HEK293 (cell line): ENCODE measurements around the gene TKT.

Source experiments
- CTCF ChIA-PET: fragments of 350-600 bp; formaldehyde crosslinking; extraction: SDS; loops from one replicate; lab custom pipeline; 2021; ENCODE audit warnings: antibody characterized with exemption; lab: Yijun Ruan, JAX
- POLR2A ChIA-PET: fragments of 300-600 bp; formaldehyde crosslinking; extraction: SDS; loops from one replicate; lab custom pipeline; 2020; ENCODE audit warnings: antibody characterized with exemption, inconsistent platforms; lab: Yijun Ruan, JAX
- H3K27ac ChIP-seq: fragments of 200-500 bp; sonication (Bioruptor generic); 2 replicates; pipeline ENCODE4 v1.5.1; 2014; ENCODE audit warnings: low read depth, low read length, control low read depth, inconsistent platforms; ENCODE audit errors: extremely low read depth
- H3K36me3 ChIP-seq, 2 experiments: fragments of 200-500 bp in 1 of 2; sonication (Bioruptor generic) in 1 of 2; 1 replicate in 1 of 2; 2 replicates in 1 of 2; pipeline ENCODE4 v1.5.1; 2014 to 2017; ENCODE audit warnings: inconsistent platforms in 2 of 2, low read length in 2 of 2; ENCODE audit not compliant: control insufficient read depth in 2 of 2, insufficient read depth in 1 of 2
- H3K4me1 ChIP-seq: fragments of 200-500 bp; sonication (Bioruptor generic); 2 replicates; pipeline ENCODE4 v1.5.1; 2014; ENCODE audit warnings: mild to moderate bottlenecking, low read length, inconsistent platforms; ENCODE audit not compliant: control insufficient read depth, insufficient read depth
- H3K4me3 ChIP-seq: 2 replicates; pipeline ENCODE4 v1.5.1; 2011; ENCODE audit warnings: low read depth, mild to moderate bottlenecking, control low read depth, low read length, moderate library complexity
- H3K9me3 ChIP-seq: fragments of 200-500 bp; sonication (Bioruptor generic); 2 replicates; pipeline ENCODE4 v1.5.1; 2014; ENCODE audit warnings: low read depth, low read length, inconsistent platforms; ENCODE audit not compliant: control insufficient read depth, insufficient read depth
- REPIN1 ChIP-seq: fragments of 450-650 bp; formaldehyde crosslinking; IDR thresholded peaks from 2 replicates; pipeline ENCODE4 v1.5.1; 2017; ENCODE audit warnings: missing biosample characterization, missing genetic modification characterization, low read depth
- ZNF501 ChIP-seq: fragments of 450-650 bp; formaldehyde crosslinking; IDR thresholded peaks from 2 replicates; pipeline ENCODE4 v1.5.1; 2016; ENCODE audit warnings: missing biosample characterization, missing genetic modification characterization
- ZNF530 ChIP-seq: fragments of 450-650 bp; formaldehyde crosslinking; IDR thresholded peaks from 2 replicates; pipeline ENCODE4 v1.5.1; 2016; ENCODE audit warnings: low read depth, missing biosample characterization, missing genetic modification characterization
- ZNF544 ChIP-seq: fragments of 450-650 bp; formaldehyde crosslinking; IDR thresholded peaks from 2 replicates; pipeline ENCODE4 v1.5.0; 2017; ENCODE audit warnings: missing biosample characterization, missing genetic modification characterization
- ZNF600 ChIP-seq: fragments of 450-650 bp; formaldehyde crosslinking; IDR thresholded peaks from 2 replicates; pipeline ENCODE4 v1.5.1; 2016; ENCODE audit warnings: missing biosample characterization, missing genetic modification characterization
- ZNF670 ChIP-seq: fragments of 450-650 bp; formaldehyde crosslinking; IDR thresholded peaks from 2 replicates; pipeline ENCODE4 v1.5.1; 2016; ENCODE audit warnings: missing biosample characterization, missing genetic modification characterization, low read depth
- TF ChIP-seq, protein P1 (sequence below): fragments of 450-650 bp; formaldehyde crosslinking; IDR thresholded peaks from 2 replicates; pipeline ENCODE4 v1.5.1; 2016; ENCODE audit warnings: missing biosample characterization, missing genetic modification characterization, borderline replicate concordance
- TF ChIP-seq, protein P2 (sequence below): fragments of 450-650 bp; formaldehyde crosslinking; IDR thresholded peaks from 2 replicates; pipeline ENCODE4 v1.5.1; 2016; ENCODE audit warnings: missing biosample characterization, missing genetic modification characterization
- TF ChIP-seq, protein P3 (sequence below): fragments of 450-650 bp; formaldehyde crosslinking; IDR thresholded peaks from 2 replicates; pipeline ENCODE4 v1.5.1; 2016; ENCODE audit warnings: missing biosample characterization, missing genetic modification characterization
- TF ChIP-seq, protein P4 (sequence below): sonication (generic); formaldehyde crosslinking; IDR thresholded peaks from 2 replicates; pipeline ENCODE4 v1.8.1; 2022; ENCODE audit warnings: mild to moderate bottlenecking, moderate library complexity, missing genetic modification reagents
- TF ChIP-seq, protein P5 (sequence below): fragments of 450-650 bp; formaldehyde crosslinking; IDR thresholded peaks from 2 replicates; pipeline ENCODE4 v1.5.1; 2016; ENCODE audit warnings: missing biosample characterization, missing genetic modification characterization, low read depth

The TKT gene

DNA sequence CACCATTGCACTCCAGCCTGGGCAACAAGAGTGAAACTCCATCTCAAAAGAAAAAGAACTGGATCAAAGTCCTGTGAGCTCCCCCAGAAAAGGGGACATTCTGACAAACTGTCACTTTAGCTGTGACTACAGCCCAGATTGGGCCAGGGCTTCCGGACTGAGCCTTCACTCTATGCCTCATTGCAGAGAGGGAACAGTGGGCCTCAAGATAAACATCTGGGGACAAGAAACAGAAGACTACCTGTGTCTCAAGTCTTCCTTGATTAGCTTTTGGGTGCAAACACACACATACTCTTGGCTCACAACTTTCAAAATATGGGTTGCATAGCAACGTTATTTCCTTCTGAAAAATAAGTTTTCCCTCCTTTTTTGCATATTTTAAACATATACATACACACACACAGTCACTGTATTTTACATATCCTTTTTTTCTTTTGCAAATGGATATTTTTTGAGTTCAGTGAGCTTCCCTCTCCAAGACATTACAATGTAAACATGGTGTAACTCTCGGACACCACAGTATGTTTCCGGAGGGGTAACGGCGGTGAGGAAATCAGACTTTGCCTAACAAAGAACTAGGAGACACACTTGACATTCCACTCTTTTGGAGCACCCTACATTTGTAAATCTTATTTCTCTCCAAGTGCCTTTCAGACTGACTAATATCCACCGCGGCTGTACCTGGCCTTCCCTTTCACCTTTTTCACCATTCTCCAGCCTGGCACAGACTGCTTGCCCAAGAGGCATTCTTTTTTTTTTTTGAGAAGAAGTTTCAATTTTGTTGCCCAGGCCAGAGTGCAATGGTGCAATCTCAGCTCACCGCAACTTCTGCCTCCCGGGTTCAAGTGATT lies 3.5 kb downstream of the TKT start (continued):
- TF ChIP-seq, protein P1, sequence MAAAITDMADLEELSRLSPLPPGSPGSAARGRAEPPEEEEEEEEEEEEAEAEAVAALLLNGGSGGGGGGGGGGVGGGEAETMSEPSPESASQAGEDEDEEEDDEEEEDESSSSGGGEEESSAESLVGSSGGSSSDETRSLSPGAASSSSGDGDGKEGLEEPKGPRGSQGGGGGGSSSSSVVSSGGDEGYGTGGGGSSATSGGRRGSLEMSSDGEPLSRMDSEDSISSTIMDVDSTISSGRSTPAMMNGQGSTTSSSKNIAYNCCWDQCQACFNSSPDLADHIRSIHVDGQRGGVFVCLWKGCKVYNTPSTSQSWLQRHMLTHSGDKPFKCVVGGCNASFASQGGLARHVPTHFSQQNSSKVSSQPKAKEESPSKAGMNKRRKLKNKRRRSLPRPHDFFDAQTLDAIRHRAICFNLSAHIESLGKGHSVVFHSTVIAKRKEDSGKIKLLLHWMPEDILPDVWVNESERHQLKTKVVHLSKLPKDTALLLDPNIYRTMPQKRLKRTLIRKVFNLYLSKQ: no peak
- TF ChIP-seq, protein P2, sequence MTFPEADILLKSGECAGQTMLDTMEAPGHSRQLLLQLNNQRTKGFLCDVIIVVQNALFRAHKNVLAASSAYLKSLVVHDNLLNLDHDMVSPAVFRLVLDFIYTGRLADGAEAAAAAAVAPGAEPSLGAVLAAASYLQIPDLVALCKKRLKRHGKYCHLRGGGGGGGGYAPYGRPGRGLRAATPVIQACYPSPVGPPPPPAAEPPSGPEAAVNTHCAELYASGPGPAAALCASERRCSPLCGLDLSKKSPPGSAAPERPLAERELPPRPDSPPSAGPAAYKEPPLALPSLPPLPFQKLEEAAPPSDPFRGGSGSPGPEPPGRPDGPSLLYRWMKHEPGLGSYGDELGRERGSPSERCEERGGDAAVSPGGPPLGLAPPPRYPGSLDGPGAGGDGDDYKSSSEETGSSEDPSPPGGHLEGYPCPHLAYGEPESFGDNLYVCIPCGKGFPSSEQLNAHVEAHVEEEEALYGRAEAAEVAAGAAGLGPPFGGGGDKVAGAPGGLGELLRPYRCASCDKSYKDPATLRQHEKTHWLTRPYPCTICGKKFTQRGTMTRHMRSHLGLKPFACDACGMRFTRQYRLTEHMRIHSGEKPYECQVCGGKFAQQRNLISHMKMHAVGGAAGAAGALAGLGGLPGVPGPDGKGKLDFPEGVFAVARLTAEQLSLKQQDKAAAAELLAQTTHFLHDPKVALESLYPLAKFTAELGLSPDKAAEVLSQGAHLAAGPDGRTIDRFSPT (tag by site-specific recombination): no peak
- TF ChIP-seq ZNF544 (tag by site-specific recombination) (no peak), ZNF670 (tag by site-specific recombination) (no peak)
- TF ChIP-seq, protein P3, sequence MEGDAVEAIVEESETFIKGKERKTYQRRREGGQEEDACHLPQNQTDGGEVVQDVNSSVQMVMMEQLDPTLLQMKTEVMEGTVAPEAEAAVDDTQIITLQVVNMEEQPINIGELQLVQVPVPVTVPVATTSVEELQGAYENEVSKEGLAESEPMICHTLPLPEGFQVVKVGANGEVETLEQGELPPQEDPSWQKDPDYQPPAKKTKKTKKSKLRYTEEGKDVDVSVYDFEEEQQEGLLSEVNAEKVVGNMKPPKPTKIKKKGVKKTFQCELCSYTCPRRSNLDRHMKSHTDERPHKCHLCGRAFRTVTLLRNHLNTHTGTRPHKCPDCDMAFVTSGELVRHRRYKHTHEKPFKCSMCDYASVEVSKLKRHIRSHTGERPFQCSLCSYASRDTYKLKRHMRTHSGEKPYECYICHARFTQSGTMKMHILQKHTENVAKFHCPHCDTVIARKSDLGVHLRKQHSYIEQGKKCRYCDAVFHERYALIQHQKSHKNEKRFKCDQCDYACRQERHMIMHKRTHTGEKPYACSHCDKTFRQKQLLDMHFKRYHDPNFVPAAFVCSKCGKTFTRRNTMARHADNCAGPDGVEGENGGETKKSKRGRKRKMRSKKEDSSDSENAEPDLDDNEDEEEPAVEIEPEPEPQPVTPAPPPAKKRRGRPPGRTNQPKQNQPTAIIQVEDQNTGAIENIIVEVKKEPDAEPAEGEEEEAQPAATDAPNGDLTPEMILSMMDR (tag by site-specific recombination): no peak
- TF ChIP-seq, all 188 proteins: peak for 0

DNA sequence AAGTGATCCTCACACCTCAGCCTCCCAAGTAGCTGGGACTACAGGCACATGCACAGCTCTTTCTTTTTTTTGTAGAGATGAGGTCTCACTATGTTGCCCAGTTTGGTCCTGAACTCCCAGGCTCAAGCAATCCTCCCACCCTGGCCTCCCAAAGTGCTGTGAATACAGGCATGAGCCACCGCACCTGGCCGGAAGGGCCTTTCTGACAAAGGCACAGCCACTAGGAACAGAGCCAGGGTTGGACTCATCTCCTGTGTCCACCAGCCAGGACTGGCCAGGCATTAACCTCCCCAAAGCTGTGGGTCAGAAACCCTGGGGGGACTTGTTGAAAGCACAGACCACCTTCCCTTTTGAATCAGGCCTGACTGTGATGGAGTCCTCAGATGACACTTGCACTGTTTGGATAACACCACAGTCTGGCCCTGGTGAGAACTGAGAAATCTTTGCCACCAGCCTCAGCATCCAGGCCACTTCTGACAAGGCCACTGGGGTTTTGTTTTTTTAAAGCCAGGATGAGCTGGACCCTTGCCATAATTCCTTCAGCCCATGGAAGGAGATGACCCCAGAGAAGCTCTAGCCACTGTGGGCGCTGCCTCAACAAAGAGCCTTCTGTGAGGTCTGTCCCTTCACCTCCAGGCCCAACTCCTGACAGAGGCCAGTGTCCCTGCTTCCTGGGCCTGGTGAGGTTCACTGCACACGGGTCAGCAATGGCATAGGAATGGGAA lies 4.8 kb downstream of the TKT start:
- CTCF ChIA-PET: no interaction called here
- TF ChIP-seq, protein P4, sequence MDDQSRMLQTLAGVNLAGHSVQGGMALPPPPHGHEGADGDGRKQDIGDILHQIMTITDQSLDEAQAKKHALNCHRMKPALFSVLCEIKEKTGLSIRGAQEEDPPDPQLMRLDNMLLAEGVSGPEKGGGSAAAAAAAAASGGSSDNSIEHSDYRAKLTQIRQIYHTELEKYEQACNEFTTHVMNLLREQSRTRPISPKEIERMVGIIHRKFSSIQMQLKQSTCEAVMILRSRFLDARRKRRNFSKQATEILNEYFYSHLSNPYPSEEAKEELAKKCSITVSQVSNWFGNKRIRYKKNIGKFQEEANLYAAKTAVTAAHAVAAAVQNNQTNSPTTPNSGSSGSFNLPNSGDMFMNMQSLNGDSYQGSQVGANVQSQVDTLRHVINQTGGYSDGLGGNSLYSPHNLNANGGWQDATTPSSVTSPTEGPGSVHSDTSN (CRISPR knock-in tag): no peak
- TF ChIP-seq ZNF530 (tag by site-specific recombination) (no peak), ZNF501 (tag by site-specific recombination) (no peak), REPIN1 (tag by site-specific recombination) (no peak), ZNF600 (tag by site-specific recombination) (no peak)
- TF ChIP-seq, protein P5, sequence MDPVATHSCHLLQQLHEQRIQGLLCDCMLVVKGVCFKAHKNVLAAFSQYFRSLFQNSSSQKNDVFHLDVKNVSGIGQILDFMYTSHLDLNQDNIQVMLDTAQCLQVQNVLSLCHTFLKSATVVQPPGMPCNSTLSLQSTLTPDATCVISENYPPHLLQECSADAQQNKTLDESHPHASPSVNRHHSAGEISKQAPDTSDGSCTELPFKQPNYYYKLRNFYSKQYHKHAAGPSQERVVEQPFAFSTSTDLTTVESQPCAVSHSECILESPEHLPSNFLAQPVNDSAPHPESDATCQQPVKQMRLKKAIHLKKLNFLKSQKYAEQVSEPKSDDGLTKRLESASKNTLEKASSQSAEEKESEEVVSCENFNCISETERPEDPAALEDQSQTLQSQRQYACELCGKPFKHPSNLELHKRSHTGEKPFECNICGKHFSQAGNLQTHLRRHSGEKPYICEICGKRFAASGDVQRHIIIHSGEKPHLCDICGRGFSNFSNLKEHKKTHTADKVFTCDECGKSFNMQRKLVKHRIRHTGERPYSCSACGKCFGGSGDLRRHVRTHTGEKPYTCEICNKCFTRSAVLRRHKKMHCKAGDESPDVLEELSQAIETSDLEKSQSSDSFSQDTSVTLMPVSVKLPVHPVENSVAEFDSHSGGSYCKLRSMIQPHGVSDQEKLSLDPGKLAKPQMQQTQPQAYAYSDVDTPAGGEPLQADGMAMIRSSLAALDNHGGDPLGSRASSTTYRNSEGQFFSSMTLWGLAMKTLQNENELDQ (tag by site-specific recombination): no peak
- POLR2A ChIA-PET: no interaction called here
- Histone ChIP-seq H3K36me3 (peaks cover 0 to 16% of the 10 kb centered on the region in 2 experiments; a peak in 2 of 3 replicates), H3K4me1 (0 out of 2 replicates have a peak, but pooled peaks cover 2% of the 10 kb centered on the region), H3K4me3 (no peak overlapping the region), H3K9me3 (no peaks in the 10 kb centered on the region), H3K27ac (no peak overlapping the region)
